Spleen (tissue), 11 donors: ENCODE results near the gene LPO. TPM values are rescaled to one million over a fixed set of nuclear protein-coding genes. Genes with fewer than 3 reads are reported as not detected.
A peak's percentile ranks its signal among the peaks of the same experiment; 100 is the strongest.

Experiments
- DNase-seq: peaks from one replicate; pipeline ENCODE4 v3.0.0-alpha.2; 2020
- H3K27ac ChIP-seq, 8 donors: fragments of 200-600 bp; sonication (generic) in 7 of 8; 1 replicate in 4 of 8; 2 replicates in 4 of 8; pipeline versions ENCODE4 v1.5.0 to v1.8.0; 2016 to 2021; ENCODE audit warnings: inconsistent platforms in 4 of 8, mild to moderate bottlenecking in 4 of 8, moderate library complexity in 1 of 8
- H3K27me3 ChIP-seq, 7 donors: fragments of 200-600 bp; sonication (generic) in 6 of 7; replicated peaks in 1 of 7; 1 replicate in 4 of 7; 2 replicates in 3 of 7; pipeline versions ENCODE4 v1.5.0 to v1.8.0; 2016 to 2021; ENCODE audit warnings: inconsistent platforms in 3 of 7, mild to moderate bottlenecking in 1 of 7
- H3K36me3 ChIP-seq, 6 donors: fragments of 200-600 bp; sonication (generic) in 5 of 6; 1 replicate in 4 of 6; 2 replicates in 2 of 6; pipeline versions ENCODE4 v1.5.0 to v1.8.0; 2016 to 2021; ENCODE audit warnings: inconsistent platforms in 2 of 6
- H3K4me1 ChIP-seq, 6 donors: fragments of 200-600 bp; sonication (generic) in 5 of 6; 1 replicate in 3 of 6; 2 replicates in 3 of 6; pipeline versions ENCODE4 v1.5.0 to v1.8.0; 2016 to 2021; ENCODE audit warnings: inconsistent platforms in 3 of 6
- H3K4me3 ChIP-seq, 8 donors: fragments of 200-600 bp; sonication (generic) in 7 of 8; 1 replicate in 4 of 8; 2 replicates in 4 of 8; pipeline versions ENCODE4 v1.5.0 to v1.8.0; 2016 to 2021; ENCODE audit warnings: inconsistent platforms in 4 of 8, mild to moderate bottlenecking in 4 of 8, moderate library complexity in 2 of 8
- H3K9me3 ChIP-seq, 8 donors: fragments of 200-600 bp; sonication (generic) in 7 of 8; 1 replicate in 4 of 8; 2 replicates in 4 of 8; pipeline versions ENCODE4 v1.5.0 to v1.8.0; 2016 to 2021; ENCODE audit warnings: inconsistent platforms in 4 of 8
- CTCF ChIP-seq, 11 experiments: fragments of 200-600 bp in 7 of 11; fragments of 450-650 bp in 4 of 11; sonication (generic) in 4 of 11; IDR thresholded peaks in 8 of 11; conservative IDR thresholded peaks in 3 of 11; 1 replicate in 7 of 11; 2 replicates in 4 of 11; pipeline versions ENCODE4 v1.4.0 to v1.8.0; 2016 to 2021; ENCODE audit warnings: antibody characterized with exemption in 11 of 11, inconsistent platforms in 4 of 11, mild to moderate bottlenecking in 1 of 11
- POLR2A ChIP-seq, 3 donors: fragments of 450-650 bp; IDR thresholded peaks; one replicate each; pipeline ENCODE4 v1.5.1; 2017; ENCODE audit warnings: antibody characterized with exemption in 3 of 3, mild to moderate bottlenecking in 1 of 3
- POLR2AphosphoS5 ChIP-seq, 3 donors: sonication (generic); formaldehyde crosslinking; IDR thresholded peaks; one replicate each; pipeline ENCODE4 v1.5.1; 2017; ENCODE audit warnings: antibody characterized with exemption in 3 of 3
- WGBS, 5 donors: extraction: QIAGEN DNeasy Blood & Tissue Kit in 3 of 5; methylation state at CpG; one replicate each; pipeline versions ENCODE4 v1.1.5 to v1.1.7; 2013 to 2018; 5-methylcytosine and 5-hydroxymethylcytosine counted together
- intact Hi-C: fragments of 100-400 bp; cut with DNase I; formaldehyde crosslinking; loops from one replicate; pipeline ENCODE4 v1.15.0; 2023; ENCODE audit warnings: low total_unique reads
- polyA plus RNA-seq, 3 donors: library from polyadenylated mRNA; stranded (reverse); fragments of 200-250 nt; gene quantifications; one replicate each; pipeline ENCODE4 v1.2.1, GENCODE V29; 2013
- total RNA-seq, 7 donors: library from RNA; depleted of rRNA in 3 of 7; stranded (reverse); fragments of >200 nt in 3 of 7; fragmentation: NEBNext Ultra II Directional in 4 of 7; extraction: Animal tissue kit (Norgen Biotek cat#: 25700) in 4 of 7; gene quantifications; one replicate each; pipeline versions ENCODE4 v1.1.0 to v1.2.1, GENCODE V29; 2016 to 2021
- donor health status: healthy with polysubstance abuse.
- donor health status: DM: no; HTN: no; CAD: no; lungs with moderate emphysema.
- donor health status: DM: no; HTN: no; CAD: no.
- donor health status: Bipolar disorder and iron deficiency.
- donor health status: healthy.
- donor health status: DM: no; HTN: no; CAD: no.
- donor health status: DM: yes; HTN: yes; CAD: no.

Gene LPO
- total and polyA plus RNA-seq, 10 donors = 0.02 to 0.10 (median 0.06) TPM; not detected in 7

GRCh38 chr17:58303971-58304749 is 65.8 kb downstream of the LPO start:
- H3K27me3 ChIP-seq = no peaks in the 10 kb centered on the region
- DNase-seq = peak; percentile 90
- WGBS, 5 donors = 39 to 56% (median 39%) methylated on average over 10 of the region's 10 CpGs
- H3K36me3 ChIP-seq = peaks cover 0 to 30% (median 0%) of the 10 kb centered on the region in 6 donors
- peaks cover 0 to 25% (median 8%) of the 10 kb centered on the region in 6 donors for H3K4me1 ChIP-seq
- intact Hi-C loops = no loop called here
- no peak overlapping the region for H3K4me3 ChIP-seq
- H3K9me3 ChIP-seq = no peaks in the 10 kb centered on the region
- no peak overlapping the region for H3K27ac ChIP-seq
- TF ChIP-seq POLR2A (IDR thresholded peaks at IDR 0.05) = no peak
- TF ChIP-seq POLR2AphosphoS5 (IDR thresholded peaks at IDR 0.05) = peak in 1 of 3 donors; percentile 18
- peak; percentile 54 to 85 (median 72) for TF ChIP-seq CTCF (IDR thresholded peaks at IDR 0.05 in 8 of 11, conservative IDR thresholded peaks at IDR 0.05 in 3 of 11)

DNA sequence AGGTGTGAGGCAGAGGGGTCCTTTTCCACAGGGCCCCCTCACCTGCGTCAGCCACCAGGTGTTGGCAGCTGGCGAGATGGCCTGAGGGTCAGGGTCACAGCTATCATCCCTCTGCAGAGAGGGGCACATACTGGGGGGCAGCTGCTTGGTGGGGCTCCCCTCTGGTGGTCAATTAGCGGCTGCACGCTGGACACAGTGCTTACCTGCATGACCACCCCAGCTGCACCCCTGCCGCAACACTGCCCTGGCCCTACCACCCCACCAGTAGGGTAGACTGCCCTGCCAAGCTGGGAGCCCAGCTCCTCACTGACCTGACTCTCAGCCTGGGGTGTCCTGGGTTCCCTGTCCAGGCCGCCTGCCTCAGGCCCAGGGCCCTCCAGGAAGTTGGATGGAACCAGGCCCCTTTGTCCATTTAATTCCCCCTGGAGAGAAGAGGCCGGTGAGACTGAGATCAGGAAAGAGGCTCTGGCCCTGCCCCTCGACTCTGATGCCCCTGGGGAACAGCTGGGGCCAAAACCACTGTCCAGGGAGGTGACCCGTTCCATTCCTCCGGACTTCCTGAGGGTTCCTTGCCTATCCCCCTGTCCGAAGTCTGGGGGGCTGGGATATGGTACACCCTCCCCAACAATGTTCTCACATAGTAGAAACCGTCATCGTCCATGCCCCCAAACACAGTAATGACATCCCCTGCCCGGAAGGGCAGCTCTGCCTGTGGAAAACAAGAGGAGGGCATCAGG is 66.5 kb downstream of the LPO start:
- Histone ChIP-seq H3K4me3 (no peak overlapping the region), H3K36me3 (peaks cover 0 to 36% (median 0%) of the 10 kb centered on the region in 6 donors), H3K27ac (no peak overlapping the region), H3K4me1 (peaks cover 0 to 25% (median 8%) of the 10 kb centered on the region in 6 donors), H3K27me3 (no peaks in the 10 kb centered on the region), H3K9me3 (no peaks in the 10 kb centered on the region)
- WGBS, 5 donors = 74 to 89% (median 85%) methylated on average over 9 to 14 of the region's 14 CpGs
- DNase-seq = no peak
- intact Hi-C loops = no loop called here
- TF ChIP-seq POLR2AphosphoS5 (IDR thresholded peaks at IDR 0.05) = no peak
- no peak for TF ChIP-seq POLR2A (IDR thresholded peaks at IDR 0.05)
- no peak for TF ChIP-seq CTCF (IDR thresholded peaks at IDR 0.05 in 8 of 11, conservative IDR thresholded peaks at IDR 0.05 in 3 of 11)

- DNase-seq = no peak
Observed at GRCh38 chr17:58305626-58306025, 67.2 kb downstream of the LPO start.

DNA sequence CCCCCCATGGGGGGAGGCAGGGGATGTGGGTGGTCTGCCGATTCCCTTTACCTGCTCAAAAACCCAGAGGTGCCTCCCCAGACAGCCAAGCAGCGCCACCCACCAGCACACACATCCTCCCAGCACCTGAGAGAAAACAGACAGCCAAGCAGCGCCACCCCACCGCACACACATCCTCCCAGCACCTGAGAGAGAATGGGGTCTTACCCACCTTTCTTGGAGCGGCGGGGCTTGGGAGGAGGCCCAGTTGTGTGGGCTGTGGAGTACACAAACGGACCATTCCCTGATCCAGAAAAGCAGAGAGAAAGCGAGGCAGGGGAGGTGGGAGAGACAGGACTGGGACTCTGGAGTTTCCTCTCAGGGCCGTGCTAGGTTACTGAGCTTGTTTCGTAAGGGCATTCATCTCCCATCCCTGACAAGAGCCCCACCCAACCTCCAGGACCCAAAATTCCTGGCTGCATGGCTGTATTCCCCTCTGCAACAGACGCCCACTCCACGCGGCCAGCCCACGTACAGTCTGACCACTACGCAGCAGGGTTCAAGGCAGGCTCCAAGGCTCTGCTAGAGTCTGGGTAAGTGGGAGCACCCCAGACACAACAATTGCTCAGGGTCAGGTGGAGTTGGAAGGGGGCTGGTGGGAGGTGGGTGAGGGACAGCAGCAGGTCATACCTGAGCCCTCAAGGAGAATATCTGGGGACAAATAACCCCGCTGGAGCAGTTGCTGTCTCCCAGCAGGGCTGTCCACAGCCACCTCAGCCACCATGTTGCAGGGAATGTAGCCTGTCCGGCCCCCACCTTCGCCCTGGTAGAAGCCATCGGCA is 68.0 kb downstream of the LPO start:
- 83 to 92% (median 89%) methylated on average over 19 of the region's 19 CpGs for WGBS, 5 donors

More at GRCh38 chr17:58305626-58306025, 67.2 kb downstream of the LPO start:
- Histone ChIP-seq H3K36me3 (peaks cover 0 to 43% (median 0%) of the 10 kb centered on the region in 6 donors), H3K4me3 (no peak overlapping the region), H3K27ac (no peak overlapping the region), H3K9me3 (no peaks in the 10 kb centered on the region), H3K27me3 (no peaks in the 10 kb centered on the region), H3K4me1 (peaks cover 0 to 25% (median 8%) of the 10 kb centered on the region in 6 donors)
- no peak for TF ChIP-seq POLR2A (IDR thresholded peaks at IDR 0.05)
- WGBS, 5 donors = 60 to 88% (median 85%) methylated on average over 4 to 8 of the region's 8 CpGs
- intact Hi-C loops = no loop called here

More for the DNA sequence above, 68.0 kb downstream of the LPO start:
- Histone ChIP-seq H3K27me3 (no peaks in the 10 kb centered on the region), H3K4me3 (no peak overlapping the region), H3K4me1 (peaks cover 0 to 25% (median 8%) of the 10 kb centered on the region in 6 donors), H3K36me3 (peaks cover 0 to 46% (median 0%) of the 10 kb centered on the region in 6 donors), H3K9me3 (no peaks in the 10 kb centered on the region), H3K27ac (no peak overlapping the region)
- intact Hi-C loops = no loop called here
- TF ChIP-seq CTCF (IDR thresholded peaks at IDR 0.05 in 8 of 11, conservative IDR thresholded peaks at IDR 0.05 in 3 of 11) (no peak), POLR2A (IDR thresholded peaks at IDR 0.05) (no peak), POLR2AphosphoS5 (IDR thresholded peaks at IDR 0.05) (no peak)
- DNase-seq = no peak
